Upper lobe of right lung (tissue), 1 donor: Measurements from ENCODE around the gene COL18A1. TPM values are rescaled to one million over a fixed set of nuclear protein-coding genes. Genes with fewer than 3 reads are reported as not detected.

Experiments used
- ATAC-seq: fragments of 200-7000 bp; cut with Tn5 transposase; one replicate; pipeline ENCODE4 v1.9.1; 2020; ENCODE audit warnings: mild to moderate bottlenecking, moderate library complexity
- DNase-seq: peaks from one replicate; pipeline ENCODE4 v3.0.0-alpha.2; 2020
- H3K27ac ChIP-seq: fragments of 200-600 bp; one replicate; pipeline ENCODE4 v1.8.0; 2022
- H3K27me3 ChIP-seq: fragments of 200-600 bp; one replicate; pipeline ENCODE4 v1.8.0; 2022; ENCODE audit warnings: mild to moderate bottlenecking
- H3K36me3 ChIP-seq: fragments of 200-600 bp; one replicate; pipeline ENCODE4 v1.8.0; 2022
- H3K4me1 ChIP-seq: fragments of 200-600 bp; one replicate; pipeline ENCODE4 v1.8.0; 2022
- H3K4me3 ChIP-seq: fragments of 200-600 bp; one replicate; pipeline ENCODE4 v1.8.0; 2022; ENCODE audit warnings: mild to moderate bottlenecking
- H3K9me3 ChIP-seq: fragments of 200-600 bp; one replicate; pipeline ENCODE4 v1.8.0; 2022
- intact Hi-C: fragments of 100-400 bp; cut with DNase I; formaldehyde crosslinking; loops from one replicate; pipeline ENCODE4 v1.11.0; 2022
- total RNA-seq: library from RNA; stranded (reverse); fragmentation: NEBNext Ultra II Directional; extraction: Animal tissue kit (Norgen Biotek cat#: 25700); gene quantifications from one replicate; pipeline ENCODE4 v1.2.1, GENCODE V29; 2021
- TF ChIP-seq, protein P1 (sequence below): fragments of 200-600 bp; IDR thresholded peaks from one replicate; pipeline ENCODE4 v1.8.0; 2022; ENCODE audit warnings: antibody characterized with exemption
- donor health status: DM: no; HTN: yes; CAD: no; lungs with severe emphysema.

Gene COL18A1
- total RNA-seq, 1 donor from 2014 or later, result 60.4 TPM

DNA sequence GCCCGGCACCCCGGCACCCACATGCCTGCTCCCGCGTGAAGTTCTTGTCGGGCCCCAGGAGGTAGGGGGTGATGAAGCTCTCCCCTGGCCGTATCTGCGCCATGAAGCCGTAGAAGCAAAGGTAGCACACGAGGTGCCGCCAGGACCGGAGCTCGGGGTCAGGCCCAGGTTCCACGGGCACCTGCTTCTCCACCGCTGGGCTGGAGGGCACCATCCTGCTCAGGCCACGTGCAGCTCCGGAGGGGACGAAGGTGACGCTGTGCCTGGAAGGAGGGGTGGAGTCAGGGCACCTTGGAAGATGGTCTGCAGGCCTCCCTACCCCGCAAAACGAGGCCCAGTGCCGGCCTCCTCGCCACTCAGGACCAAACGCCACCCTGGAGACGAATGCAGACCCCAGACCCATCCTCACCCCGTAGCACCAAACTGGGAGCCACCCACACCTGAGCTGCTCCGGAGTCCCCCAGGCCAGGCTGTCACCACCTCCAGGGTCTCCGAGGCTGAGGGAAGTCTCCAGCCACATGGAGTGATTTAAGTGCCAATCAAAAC is 132.9 kb downstream of the COL18A1 start:
- TF ChIP-seq, protein P1, sequence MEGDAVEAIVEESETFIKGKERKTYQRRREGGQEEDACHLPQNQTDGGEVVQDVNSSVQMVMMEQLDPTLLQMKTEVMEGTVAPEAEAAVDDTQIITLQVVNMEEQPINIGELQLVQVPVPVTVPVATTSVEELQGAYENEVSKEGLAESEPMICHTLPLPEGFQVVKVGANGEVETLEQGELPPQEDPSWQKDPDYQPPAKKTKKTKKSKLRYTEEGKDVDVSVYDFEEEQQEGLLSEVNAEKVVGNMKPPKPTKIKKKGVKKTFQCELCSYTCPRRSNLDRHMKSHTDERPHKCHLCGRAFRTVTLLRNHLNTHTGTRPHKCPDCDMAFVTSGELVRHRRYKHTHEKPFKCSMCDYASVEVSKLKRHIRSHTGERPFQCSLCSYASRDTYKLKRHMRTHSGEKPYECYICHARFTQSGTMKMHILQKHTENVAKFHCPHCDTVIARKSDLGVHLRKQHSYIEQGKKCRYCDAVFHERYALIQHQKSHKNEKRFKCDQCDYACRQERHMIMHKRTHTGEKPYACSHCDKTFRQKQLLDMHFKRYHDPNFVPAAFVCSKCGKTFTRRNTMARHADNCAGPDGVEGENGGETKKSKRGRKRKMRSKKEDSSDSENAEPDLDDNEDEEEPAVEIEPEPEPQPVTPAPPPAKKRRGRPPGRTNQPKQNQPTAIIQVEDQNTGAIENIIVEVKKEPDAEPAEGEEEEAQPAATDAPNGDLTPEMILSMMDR, result no peak
- Histone ChIP-seq H3K4me1 (peaks cover 18% of the 10 kb centered on the region), H3K4me3 (no peak overlapping the region), H3K27ac (no peak overlapping the region), H3K36me3 (no peaks in the 10 kb centered on the region), H3K27me3 (no peaks in the 10 kb centered on the region), H3K9me3 (no peaks in the 10 kb centered on the region)
- DNase-seq (peak; percentile 55), ATAC-seq (no peak)
- intact Hi-C loops, result no loop called here

DNA sequence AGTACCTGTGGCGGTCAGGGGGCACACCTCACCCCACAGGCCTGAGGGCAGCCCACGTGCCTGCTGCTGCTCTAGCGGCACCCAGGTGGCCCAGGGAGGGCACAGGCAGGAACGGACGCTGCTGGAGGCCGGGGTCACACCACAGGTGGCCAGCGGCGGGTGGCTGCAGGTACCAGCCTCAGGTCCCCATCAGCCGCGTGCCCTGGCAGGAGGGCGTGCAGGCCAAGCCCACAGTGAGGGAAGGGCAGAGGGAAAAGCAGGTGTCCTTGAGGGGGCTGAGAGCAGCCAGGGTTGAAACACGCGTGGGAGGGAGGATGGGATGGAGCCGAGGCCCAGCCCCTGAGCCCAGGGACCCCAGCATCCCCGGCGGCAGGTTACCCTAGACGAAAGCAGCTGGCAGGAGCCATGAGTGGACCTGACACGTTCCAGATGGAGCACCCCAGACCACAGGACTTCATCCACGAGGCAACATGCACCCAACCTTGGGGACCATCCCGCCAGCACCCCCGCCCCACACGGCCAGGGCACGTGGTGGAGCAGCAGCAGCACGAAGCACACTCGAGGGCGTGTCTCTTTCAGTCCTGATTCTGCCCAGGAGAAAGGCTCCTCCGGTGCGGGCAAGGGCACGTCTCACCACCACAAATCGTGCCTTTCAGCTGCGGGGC is 133.5 kb downstream of the COL18A1 start:
- Histone ChIP-seq H3K27me3 (no peaks in the 10 kb centered on the region), H3K36me3 (no peaks in the 10 kb centered on the region), H3K4me3 (no peak overlapping the region), H3K27ac (no peak overlapping the region), H3K9me3 (no peaks in the 10 kb centered on the region), H3K4me1 (peaks cover 12% of the 10 kb centered on the region)
- ATAC-seq (no peak), DNase-seq (peak; percentile 59)
- TF ChIP-seq, protein P1, result no peak
- intact Hi-C loops, result no loop called here

- intact Hi-C loops, result no loop called here
- Histone ChIP-seq H3K36me3 (no peaks in the 10 kb centered on the region), H3K27ac (no peak overlapping the region), H3K27me3 (no peaks in the 10 kb centered on the region), H3K4me1 (peaks cover 11% of the 10 kb centered on the region), H3K4me3 (no peak overlapping the region), H3K9me3 (no peaks in the 10 kb centered on the region)
- TF ChIP-seq, protein P1, result no peak
- ATAC-seq, result no peak
- DNase-seq, result peak; percentile 58
Observed at GRCh38 chr21:45539046-45539795, 134.3 kb downstream of the COL18A1 start.

DNA sequence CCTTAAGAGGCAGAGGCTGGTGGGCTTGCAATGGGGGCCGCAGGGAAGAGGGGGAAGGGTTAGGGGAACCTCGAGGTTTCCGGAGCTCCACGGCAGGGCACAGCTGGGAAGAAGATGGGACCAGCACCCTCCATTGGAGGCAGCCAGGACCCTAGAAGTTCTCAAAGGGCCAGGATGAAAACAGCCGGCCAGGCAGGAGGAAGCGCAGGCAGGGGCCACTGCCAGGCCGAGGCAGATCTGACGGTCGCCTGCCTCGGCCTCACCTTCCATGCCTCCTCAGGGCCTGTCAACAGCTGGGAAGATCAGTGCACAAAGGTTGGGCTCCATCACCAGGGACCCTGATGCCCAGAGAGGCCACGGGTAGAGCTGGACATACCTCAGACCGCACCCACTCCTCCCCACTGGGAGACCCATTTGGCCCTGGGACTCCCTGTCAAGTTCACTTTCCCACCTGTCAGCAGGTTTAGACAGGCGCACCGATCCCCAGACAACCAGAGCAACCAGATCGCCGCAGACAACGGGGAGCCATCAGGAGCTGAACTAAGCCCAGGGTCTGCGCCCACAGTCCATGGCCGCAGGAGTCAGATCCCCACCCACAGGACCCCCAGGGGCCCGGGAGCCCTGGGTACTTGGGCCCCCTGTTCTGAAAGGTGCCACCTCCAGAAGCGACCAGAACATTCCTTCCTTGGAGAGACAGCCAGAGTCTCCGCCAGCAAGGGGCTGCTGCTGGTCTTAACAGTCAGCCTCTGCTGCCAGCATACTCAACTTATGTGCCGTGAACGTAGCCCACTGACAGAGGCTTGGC is 135.0 kb downstream of the COL18A1 start:
- Histone ChIP-seq H3K4me1 (peaks cover 7% of the 10 kb centered on the region), H3K4me3 (no peak overlapping the region), H3K9me3 (no peaks in the 10 kb centered on the region), H3K27me3 (no peaks in the 10 kb centered on the region), H3K27ac (no peak overlapping the region), H3K36me3 (no peaks in the 10 kb centered on the region)
- no peak for ATAC-seq
- intact Hi-C loops, result no loop called here
- DNase-seq, result peak; percentile 59
- TF ChIP-seq, protein P1, result no peak

DNA sequence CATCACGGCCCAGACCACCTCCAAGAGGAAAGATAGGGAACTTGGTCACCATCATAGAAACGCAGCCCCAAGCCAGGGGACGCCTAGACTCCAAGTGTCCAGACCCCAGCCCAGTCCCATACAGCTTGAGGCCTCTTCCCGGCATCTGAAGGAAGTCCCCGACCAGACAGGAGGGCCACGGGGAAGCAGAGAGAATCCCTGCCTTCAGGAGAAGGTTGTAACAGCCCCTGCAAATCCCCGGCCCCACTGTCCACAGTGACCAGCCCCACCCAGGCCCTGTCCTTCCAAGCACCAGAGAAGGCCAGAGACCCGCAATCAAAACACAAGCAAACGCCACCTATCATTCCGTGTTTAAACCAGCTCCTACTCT is 135.6 kb downstream of the COL18A1 start:
- peak; percentile 54 for DNase-seq

More for the DNA sequence above, 135.6 kb downstream of the COL18A1 start:
- Histone ChIP-seq H3K4me1 (peaks cover 7% of the 10 kb centered on the region), H3K27me3 (no peaks in the 10 kb centered on the region), H3K9me3 (no peaks in the 10 kb centered on the region), H3K36me3 (no peaks in the 10 kb centered on the region), H3K4me3 (no peak overlapping the region), H3K27ac (no peak overlapping the region)
- ATAC-seq, result no peak
- TF ChIP-seq, protein P1, result no peak
- intact Hi-C loops, result no loop called here
